ENCODE measurements around the gene BYSL.

Gene BYSL

GRCh38 chr6:41934278-41935192 is 13.2 kb downstream of the BYSL start:
- Histone ChIP-seq H3K36me3 (ENCODE audit: control insufficient read depth, insufficient read depth, low read length) (peaks cover 43% of the 10 kb centered on the region), H3K4me3 (replicated peaks; ENCODE audit: low read depth, low read length) (no peak overlapping the region), H3K27me3 (replicated peaks; ENCODE audit: control insufficient read depth, insufficient read depth, low read length) (no peaks in the 10 kb centered on the region)
- TF ChIP-seq CTCF (IDR thresholded peaks at IDR 0.05; ENCODE audit: insufficient read depth, low read length, poor library complexity, severe bottlenecking) = no peak
- DNase-seq (ENCODE audit: extremely low read depth, insufficient read length) = no peak

GRCh38 chr6:41935193-41935574 is 13.9 kb downstream of the BYSL start:
- no peak for TF ChIP-seq CTCF (IDR thresholded peaks at IDR 0.05; ENCODE audit: insufficient read depth, low read length, poor library complexity, severe bottlenecking)
- H3K4me3 ChIP-seq (replicated peaks; ENCODE audit: low read depth, low read length) = no peak overlapping the region
- DNase-seq (ENCODE audit: extremely low read depth, insufficient read length) = no peak
- H3K27me3 ChIP-seq (replicated peaks; ENCODE audit: control insufficient read depth, insufficient read depth, low read length) = no peaks in the 10 kb centered on the region
- peaks cover 39% of the 10 kb centered on the region for H3K36me3 ChIP-seq (ENCODE audit: control insufficient read depth, insufficient read depth, low read length)

- peaks cover 38% of the 10 kb centered on the region for H3K36me3 ChIP-seq (ENCODE audit: control insufficient read depth, insufficient read depth, low read length)
- H3K27me3 ChIP-seq (replicated peaks; ENCODE audit: control insufficient read depth, insufficient read depth, low read length) = no peaks in the 10 kb centered on the region
- peak; percentile 31 for DNase-seq (ENCODE audit: extremely low read depth, insufficient read length)
- no peak overlapping the region for H3K4me3 ChIP-seq (replicated peaks; ENCODE audit: low read depth, low read length)
- TF ChIP-seq CTCF (IDR thresholded peaks at IDR 0.05; ENCODE audit: insufficient read depth, low read length, poor library complexity, severe bottlenecking) = no peak
Measured at GRCh38 chr6:41935685-41936072, 14.4 kb downstream of the BYSL start.

GRCh38 chr6:41936073-41936837 is 15.0 kb downstream of the BYSL start:
- peak; percentile 91 for TF ChIP-seq CTCF (IDR thresholded peaks at IDR 0.05; ENCODE audit: insufficient read depth, low read length, poor library complexity, severe bottlenecking)
- Histone ChIP-seq H3K36me3 (ENCODE audit: control insufficient read depth, insufficient read depth, low read length) (peaks cover 34% of the 10 kb centered on the region), H3K27me3 (replicated peaks; ENCODE audit: control insufficient read depth, insufficient read depth, low read length) (no peaks in the 10 kb centered on the region), H3K4me3 (replicated peaks; ENCODE audit: low read depth, low read length) (no peak overlapping the region)
- DNase-seq (ENCODE audit: extremely low read depth, insufficient read length) = peak; percentile 60

GRCh38 chr6:41937472-41937860 is 16.2 kb downstream of the BYSL start:
- TF ChIP-seq CTCF (IDR thresholded peaks at IDR 0.05; ENCODE audit: insufficient read depth, low read length, poor library complexity, severe bottlenecking) = no peak
- Histone ChIP-seq H3K27me3 (replicated peaks; ENCODE audit: control insufficient read depth, insufficient read depth, low read length) (no peaks in the 10 kb centered on the region), H3K36me3 (ENCODE audit: control insufficient read depth, insufficient read depth, low read length) (peaks cover 25% of the 10 kb centered on the region), H3K4me3 (replicated peaks; ENCODE audit: low read depth, low read length) (no peak overlapping the region)
- no peak for DNase-seq (ENCODE audit: extremely low read depth, insufficient read length)
